GM23248 (cell line): ENCODE data around the gene SAMD14. TPM values are rescaled to one million over a fixed set of nuclear protein-coding genes. Genes with fewer than 3 reads are reported as not detected.

Experiments used
- DNase-seq: peaks from one replicate; pipeline ENCODE4 v3.0.0-alpha.2; 2015
- H2AFZ ChIP-seq: fragments of 200-600 bp; sonication (generic); 2 replicates; pipeline ENCODE4 v1.6.1; 2016; ENCODE audit warnings: antibody characterized with exemption
- H3F3A ChIP-seq: fragments of 200-600 bp; sonication (generic); 2 replicates; pipeline ENCODE4 v1.6.1; 2016; ENCODE audit warnings: mild to moderate bottlenecking, antibody characterized with exemption, mixed run types; ENCODE audit not compliant: insufficient read depth
- H3K27ac ChIP-seq: fragments of 200-600 bp; sonication (generic); 2 replicates; pipeline ENCODE4 v1.5.1; 2016; ENCODE audit warnings: mild to moderate bottlenecking
- H3K27me3 ChIP-seq: fragments of 200-600 bp; sonication (generic); replicated peaks from 2 replicates; pipeline ENCODE4 v1.6.1; 2016; ENCODE audit warnings: mild to moderate bottlenecking; ENCODE audit not compliant: insufficient read depth
- H3K36me3 ChIP-seq: fragments of 200-600 bp; sonication (generic); 2 replicates; pipeline ENCODE4 v1.6.1; 2016; ENCODE audit warnings: low read depth, mild to moderate bottlenecking
- H3K4me1 ChIP-seq: fragments of 200-600 bp; sonication (generic); 2 replicates; pipeline ENCODE4 v1.6.1; 2016; ENCODE audit warnings: mild to moderate bottlenecking; ENCODE audit not compliant: insufficient read depth
- H3K4me2 ChIP-seq: fragments of 200-600 bp; sonication (generic); one replicate; pipeline ENCODE4 v1.6.1; 2016; ENCODE audit warnings: mild to moderate bottlenecking; ENCODE audit not compliant: unreplicated experiment
- H3K4me3 ChIP-seq: fragments of 200-600 bp; sonication (generic); 2 replicates; pipeline ENCODE4 v1.5.1; 2016; ENCODE audit warnings: mild to moderate bottlenecking
- H3K79me2 ChIP-seq: fragments of 200-600 bp; sonication (generic); 2 replicates; pipeline ENCODE4 v1.6.1; 2016; ENCODE audit warnings: mild to moderate bottlenecking; ENCODE audit not compliant: insufficient read depth
- H3K9ac ChIP-seq: fragments of 200-600 bp; sonication (generic); 2 replicates; pipeline ENCODE4 v1.6.1; 2016; ENCODE audit warnings: mild to moderate bottlenecking
- H3K9me2 ChIP-seq: fragments of 200-600 bp; sonication (generic); 2 replicates; pipeline ENCODE4 v1.6.1; 2016; ENCODE audit warnings: mixed run types, mild to moderate bottlenecking, moderate library complexity; ENCODE audit not compliant: insufficient read depth
- H3K9me3 ChIP-seq: fragments of 200-600 bp; sonication (generic); one replicate; pipeline ENCODE4 v1.6.1; 2017; ENCODE audit warnings: low read depth
- H4K20me1 ChIP-seq: fragments of 200-600 bp; sonication (generic); 2 replicates; pipeline ENCODE4 v1.6.0; 2016; ENCODE audit not compliant: insufficient read depth
- EZH2 ChIP-seq: fragments of 200-600 bp; sonication (generic); IDR thresholded peaks from 2 replicates; pipeline ENCODE4 v1.6.1; 2018; ENCODE audit warnings: antibody characterized with exemption, mild to moderate bottlenecking; ENCODE audit not compliant: insufficient read depth, poor library complexity, severe bottlenecking
- EZH2phosphoT487 ChIP-seq: fragments of 200-600 bp; sonication (generic); IDR thresholded peaks from 2 replicates; pipeline ENCODE4 v1.6.1; 2018; ENCODE audit warnings: antibody characterized with exemption, moderate library complexity, mild to moderate bottlenecking, low read depth; ENCODE audit not compliant: insufficient read depth
- WGBS, 2 experiments: methylation state at CpG; one replicate each; pipeline ENCODE4 v1.1.6; 2015 to 2017; ENCODE audit warnings: low lambda C conversion rate in 2 of 2, low coverage in 1 of 2; ENCODE audit errors: missing lambda C conversion rate in 2 of 2; 5-methylcytosine and 5-hydroxymethylcytosine counted together
- in situ Hi-C: fragments of 300-500 bp; cut with MboI; formaldehyde crosslinking; loops from 2 replicates; pipeline ENCODE4 v1.15.0; 2020
- polyA plus RNA-seq: library from polyadenylated mRNA; unstranded; fragments of >200 nt; fragmentation: Nextera tagmentation; extraction: Ambion mirVana; gene quantifications from 2 replicates; pipeline ENCODE4 v1.2.1, GENCODE V29; 2016
- total RNA-seq: library from RNA; depleted of rRNA; stranded (reverse); fragments of >200 nt; shearing (Covaris generic); gene quantifications from 2 replicates; pipeline ENCODE4 v1.2.3, GENCODE V29; 2014

SAMD14 gene
- total and polyA plus RNA-seq, 2 experiments from 2014 or later: 1.3 to 3.0 TPM

DNA sequence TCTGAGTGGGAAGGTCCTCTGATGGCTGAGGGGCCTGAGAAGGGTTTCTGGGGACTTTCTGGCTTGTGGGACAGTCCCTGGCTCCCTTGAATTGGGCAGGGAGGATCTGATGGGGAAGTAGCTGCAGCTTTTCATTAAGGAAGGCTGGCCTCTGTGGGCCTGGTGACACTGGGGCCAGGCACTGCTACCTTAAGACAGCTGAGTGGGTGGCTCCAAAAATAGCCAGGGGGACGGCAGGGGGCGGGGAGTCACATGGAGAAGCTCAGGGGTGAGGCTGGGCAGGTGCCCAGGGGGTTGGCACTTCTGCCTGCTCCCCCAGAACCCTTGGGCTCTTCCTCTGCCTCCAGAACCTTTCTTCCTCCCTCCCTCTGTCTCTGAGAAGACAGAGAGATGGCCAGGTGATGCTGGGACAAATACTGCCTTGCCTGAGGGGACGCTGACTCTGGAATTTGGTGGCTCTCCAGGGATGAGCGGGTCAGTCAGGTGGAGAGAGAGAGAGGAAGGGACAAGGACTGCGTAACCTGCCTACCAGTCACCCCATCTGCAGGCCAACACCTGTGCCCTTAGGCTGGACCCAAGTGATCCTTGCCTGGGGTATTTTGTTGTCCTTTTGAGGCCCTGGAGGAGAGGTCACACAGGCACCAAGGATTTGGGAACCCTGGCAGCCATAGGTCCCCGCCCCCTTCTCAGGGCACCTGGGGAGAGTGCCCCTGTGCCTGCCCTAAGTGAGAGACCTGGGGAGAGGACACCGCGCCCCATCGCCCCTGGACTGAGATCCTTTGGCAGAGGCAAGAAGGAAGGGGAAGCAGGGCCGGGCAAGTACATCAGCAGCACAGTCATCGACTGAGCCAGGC lies 34.1 kb upstream of the SAMD14 start:
- H3F3A ChIP-seq: no peaks in the 10 kb centered on the region; the same call in 1 of the 2 replicates
- H3K4me2 ChIP-seq: no peak overlapping the region
- 0 out of 2 replicates have a peak, but pooled peaks cover 3% of the 10 kb centered on the region for H3K4me1 ChIP-seq
- H3K9me3 ChIP-seq: no peaks in the 10 kb centered on the region
- in situ Hi-C loops: no loop called here
- no peaks in the 10 kb centered on the region for H3K27me3 ChIP-seq
- H3K27ac ChIP-seq: no peak overlapping the region
- no peak overlapping the region for H3K4me3 ChIP-seq
- no peak overlapping the region for H2AFZ ChIP-seq
- TF ChIP-seq EZH2phosphoT487: no peak
- no peak for TF ChIP-seq EZH2
- no peaks in the 10 kb centered on the region for H3K36me3 ChIP-seq
- H3K79me2 ChIP-seq: no peaks in the 10 kb centered on the region
- WGBS, 2 experiments: 82 to 88% methylated on average over 11 of the region's 11 CpGs
- H4K20me1 ChIP-seq: no peaks in the 10 kb centered on the region
- DNase-seq: no peak
- H3K9ac ChIP-seq: no peak overlapping the region
- no peaks in the 10 kb centered on the region for H3K9me2 ChIP-seq

DNA sequence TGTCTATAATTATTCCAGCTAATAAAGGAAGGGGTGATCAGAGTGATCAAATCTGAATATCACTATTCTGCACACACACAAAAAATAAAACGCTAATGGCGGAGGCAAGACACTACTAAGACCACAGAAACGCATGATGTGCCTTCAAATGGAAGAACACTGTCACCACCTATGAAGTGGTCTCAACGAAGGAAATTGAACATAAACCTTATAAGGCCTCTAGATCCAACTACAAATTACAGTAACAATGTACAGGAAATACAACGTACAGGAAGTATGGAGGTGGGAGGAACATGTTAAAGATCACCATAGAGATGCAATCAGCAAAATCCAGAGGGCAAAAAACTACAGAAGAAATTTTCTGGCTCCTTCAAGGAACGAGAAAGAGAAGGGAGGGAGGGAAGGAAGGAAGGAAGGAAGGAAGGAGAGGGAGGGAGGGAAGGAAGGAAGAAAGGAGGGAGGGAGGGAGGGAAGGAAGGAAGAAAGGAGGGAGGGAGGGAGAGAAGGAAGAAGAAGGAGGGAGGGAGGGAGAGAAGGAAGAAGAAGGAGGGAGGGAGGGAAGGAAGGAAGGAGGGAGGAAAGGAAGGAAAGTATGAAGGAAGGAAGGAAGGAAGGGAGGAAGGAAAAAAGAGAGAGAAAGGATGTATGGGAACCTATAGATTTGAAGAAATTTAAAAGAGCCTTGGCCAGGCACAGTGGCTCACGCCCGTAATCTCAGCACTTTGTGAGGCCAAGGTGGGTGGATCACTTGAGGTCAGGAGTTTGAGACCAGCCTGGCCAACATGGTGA lies 32.7 kb upstream of the SAMD14 start:
- in situ Hi-C loops: no loop called here
- Histone ChIP-seq H3K4me2 (no peak overlapping the region), H3F3A (no peaks in the 10 kb centered on the region; the same call in 1 of the 2 replicates), H3K27ac (no peak overlapping the region), H3K36me3 (no peaks in the 10 kb centered on the region), H3K79me2 (no peaks in the 10 kb centered on the region), H3K4me3 (no peak overlapping the region), H3K4me1 (0 out of 2 replicates have a peak, but pooled peaks cover 3% of the 10 kb centered on the region), H3K9me2 (no peaks in the 10 kb centered on the region), H4K20me1 (no peaks in the 10 kb centered on the region), H3K27me3 (no peaks in the 10 kb centered on the region), H3K9ac (no peak overlapping the region), H2AFZ (no peak overlapping the region), H3K9me3 (no peaks in the 10 kb centered on the region)
- TF ChIP-seq EZH2 (no peak), EZH2phosphoT487 (no peak)
- no peak for DNase-seq
- 75 to 78% methylated on average over 8 of the region's 8 CpGs for WGBS, 2 experiments

DNA sequence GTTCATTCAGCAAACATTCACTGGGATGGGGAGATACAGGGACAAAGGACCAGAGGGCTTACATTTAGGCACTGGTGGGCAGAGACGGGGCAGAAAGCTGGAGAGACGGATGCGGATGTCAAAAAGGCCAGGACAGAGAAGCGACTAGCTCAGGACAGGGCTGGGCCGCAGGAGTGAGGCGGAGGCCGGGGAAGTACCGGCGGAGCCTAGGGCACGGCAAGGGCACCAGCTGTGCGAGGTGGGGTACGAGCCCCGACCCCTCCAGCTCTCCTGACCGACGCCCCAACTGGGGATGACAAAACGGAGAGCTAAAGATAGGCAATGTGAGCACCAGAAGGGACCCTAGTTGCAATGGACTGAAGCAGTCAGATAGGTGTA lies 31.9 kb upstream of the SAMD14 start:
- Histone ChIP-seq H3K9me3 (no peaks in the 10 kb centered on the region), H3K27me3 (no peaks in the 10 kb centered on the region), H4K20me1 (no peaks in the 10 kb centered on the region), H3K9ac (peak overlapping the region; percentile 39; the same call in 1 of the 2 replicates), H3K27ac (no peak overlapping the region), H3F3A (no peaks in the 10 kb centered on the region; the same call in 1 of the 2 replicates), H3K79me2 (no peaks in the 10 kb centered on the region), H2AFZ (peak overlapping the region; percentile 98), H3K4me2 (peak overlapping the region; percentile 91), H3K9me2 (no peaks in the 10 kb centered on the region), H3K36me3 (no peaks in the 10 kb centered on the region), H3K4me1 (0 out of 2 replicates have a peak, but pooled peaks cover 3% of the 10 kb centered on the region), H3K4me3 (peak overlapping the region; percentile 87)
- in situ Hi-C loops: no loop called here
- DNase-seq: no peak
- no peak for TF ChIP-seq EZH2
- no peak for TF ChIP-seq EZH2phosphoT487
- WGBS, 2 experiments: 51% methylated on average over 16 of the region's 16 CpGs
